SK-N-SH treated with all-trans-retinoic acid at 6 μM for 48 hours (cell line): ENCODE measurements around the gene SMARCAD1.
"Not testable (repeated sequence)": the region's sequence is repeated elsewhere in the genome, so short reads cannot be mapped to it uniquely, and the experiment has no call there.

Source experiments
- ATAC-seq: fragments of 200-7000 bp; cut with Tn5 transposase; 3 replicates; pipeline ENCODE4 v1.9.1; 2020; ENCODE audit warnings: mild to moderate bottlenecking, moderate library complexity
- ARNTL ChIP-seq: fragments of 450-650 bp; formaldehyde crosslinking; IDR thresholded peaks from 2 replicates; pipeline ENCODE4 v1.5.0; 2020; ENCODE audit warnings: low read depth, mild to moderate bottlenecking, moderate library complexity, borderline replicate concordance
- BACH2 ChIP-seq: fragments of 250-450 bp; sonication (Bioruptor Pico); IDR thresholded peaks from 2 replicates; pipeline ENCODE4 v1.9.0; 2021; ENCODE audit warnings: mild to moderate bottlenecking, borderline replicate concordance
- CREB5 ChIP-seq: fragments of 250-450 bp; sonication (Bioruptor Pico); IDR thresholded peaks from 2 replicates; pipeline ENCODE4 v1.5.1; 2020; ENCODE audit warnings: low read depth, mild to moderate bottlenecking, moderate library complexity
- CSDC2 ChIP-seq: fragments of 250-450 bp; sonication (Bioruptor Pico); IDR thresholded peaks from 2 replicates; pipeline ENCODE4 v1.5.0; 2020; ENCODE audit warnings: mild to moderate bottlenecking, moderate library complexity
- CSRNP3 ChIP-seq: fragments of 250-450 bp; sonication (Bioruptor Pico); IDR thresholded peaks from 2 replicates; pipeline ENCODE4 v1.5.1; 2021; ENCODE audit warnings: mild to moderate bottlenecking, moderate library complexity
- ESRRG ChIP-seq: fragments of 250-450 bp; sonication (Bioruptor Pico); IDR thresholded peaks from 2 replicates; pipeline ENCODE4 v1.6.1; 2021; ENCODE audit warnings: mild to moderate bottlenecking
- GLIS3 ChIP-seq: fragments of 250-450 bp; sonication (Bioruptor Pico); IDR thresholded peaks from 2 replicates; pipeline ENCODE4 v1.5.0; 2020; ENCODE audit warnings: mild to moderate bottlenecking, moderate library complexity
- ISL1 ChIP-seq: fragments of 250-450 bp; sonication (Bioruptor Pico); IDR thresholded peaks from 2 replicates; pipeline ENCODE4 v2.1.2; 2022; ENCODE audit warnings: mild to moderate bottlenecking, moderate library complexity
- OSR1 ChIP-seq: fragments of 250-450 bp; sonication (Bioruptor Pico); IDR thresholded peaks from 2 replicates; pipeline ENCODE4 v1.8.0; 2022; ENCODE audit warnings: moderate library complexity, mild to moderate bottlenecking, inconsistent platforms
- PATZ1 ChIP-seq: fragments of 250-450 bp; sonication (Bioruptor Pico); IDR thresholded peaks from 2 replicates; pipeline ENCODE4 v1.8.0; 2020; ENCODE audit warnings: mild to moderate bottlenecking, moderate library complexity, borderline replicate concordance
- POU6F1 ChIP-seq: fragments of 250-450 bp; sonication (Bioruptor Pico); IDR thresholded peaks from 2 replicates; pipeline ENCODE4 v1.8.0; 2021; ENCODE audit warnings: low read depth, mild to moderate bottlenecking, moderate library complexity, borderline replicate concordance
- PPARA ChIP-seq: fragments of 250-450 bp; sonication (Bioruptor Pico); IDR thresholded peaks from 2 replicates; pipeline ENCODE4 v1.5.0; 2020; ENCODE audit warnings: mild to moderate bottlenecking, borderline replicate concordance
- RARB ChIP-seq: fragments of 250-450 bp; sonication (Bioruptor Pico); IDR thresholded peaks from 2 replicates; pipeline ENCODE4 v1.8.0; 2021; ENCODE audit warnings: mild to moderate bottlenecking, moderate library complexity
- SNAI2 ChIP-seq: fragments of 250-450 bp; sonication (Bioruptor Pico); IDR thresholded peaks from 2 replicates; pipeline ENCODE4 v1.5.0; 2020; ENCODE audit warnings: mild to moderate bottlenecking, moderate library complexity
- TOX ChIP-seq: fragments of 250-450 bp; sonication (Bioruptor Pico); IDR thresholded peaks from 2 replicates; pipeline ENCODE4 v1.8.0; 2021; ENCODE audit warnings: mild to moderate bottlenecking, moderate library complexity, borderline replicate concordance
- TSHZ2 ChIP-seq: fragments of 250-450 bp; sonication (Bioruptor Pico); IDR thresholded peaks from 2 replicates; pipeline ENCODE4 v1.5.0; 2020; ENCODE audit warnings: mild to moderate bottlenecking, moderate library complexity
- ZC3H10 ChIP-seq: fragments of 250-450 bp; sonication (Bioruptor Pico); IDR thresholded peaks from 2 replicates; pipeline ENCODE4 v1.5.1; 2021; ENCODE audit warnings: mild to moderate bottlenecking, moderate library complexity
- ZFP3 ChIP-seq: fragments of 250-450 bp; sonication (Bioruptor Pico); IDR thresholded peaks from 2 replicates; pipeline ENCODE4 v1.5.0; 2020; ENCODE audit warnings: mild to moderate bottlenecking, moderate library complexity
- ZFP30 ChIP-seq: fragments of 450-650 bp; formaldehyde crosslinking; IDR thresholded peaks from 2 replicates; pipeline ENCODE4 v1.5.0; 2022; ENCODE audit warnings: mild to moderate bottlenecking, moderate library complexity
- ZNF565 ChIP-seq: fragments of 450-650 bp; formaldehyde crosslinking; conservative IDR thresholded peaks from 2 replicates; pipeline ENCODE4 v1.5.0; 2020; ENCODE audit warnings: low read depth, mild to moderate bottlenecking, moderate library complexity
- ZNF70 ChIP-seq: fragments of 450-650 bp; formaldehyde crosslinking; IDR thresholded peaks from 2 replicates; pipeline ENCODE4 v1.5.0; 2020; ENCODE audit warnings: mild to moderate bottlenecking, moderate library complexity
- ZNF8 ChIP-seq: fragments of 450-650 bp; formaldehyde crosslinking; IDR thresholded peaks from 2 replicates; pipeline ENCODE4 v1.5.0; 2020; ENCODE audit warnings: mild to moderate bottlenecking, moderate library complexity

SMARCAD1 gene

GRCh38 chr4:94319927-94320326 lies 112.3 kb downstream of the SMARCAD1 start:
- ATAC-seq: not testable (repeated sequence)

GRCh38 chr4:94325835-94326234 lies 118.2 kb downstream of the SMARCAD1 start:
- no peak for TF ChIP-seq ZNF565 (CRISPR knock-in tag)
- no peak for TF ChIP-seq ARNTL
- no peak for TF ChIP-seq TOX (CRISPR knock-in tag)
- no peak for TF ChIP-seq ZNF8
- no peak for TF ChIP-seq OSR1
- no peak for TF ChIP-seq CREB5 (CRISPR knock-in tag)
- no peak for TF ChIP-seq PPARA (CRISPR knock-in tag)
- TF ChIP-seq PATZ1: no peak
- TF ChIP-seq ZFP30 (CRISPR knock-in tag): no peak
- no peak for TF ChIP-seq ZFP3
- TF ChIP-seq CSRNP3 (CRISPR knock-in tag): no peak
- no peak for TF ChIP-seq POU6F1 (CRISPR knock-in tag)
- no peak for TF ChIP-seq RARB (CRISPR knock-in tag)
- TF ChIP-seq ZC3H10 (CRISPR knock-in tag): no peak
- no peak for TF ChIP-seq ISL1 (CRISPR knock-in tag)
- no peak for TF ChIP-seq TSHZ2
- no peak for TF ChIP-seq ESRRG (CRISPR knock-in tag)
- TF ChIP-seq BACH2 (CRISPR knock-in tag): no peak
- ATAC-seq: no peak

- TF ChIP-seq BACH2 (CRISPR knock-in tag): no peak
- no peak for TF ChIP-seq ARNTL
- TF ChIP-seq TSHZ2: no peak
- TF ChIP-seq POU6F1 (CRISPR knock-in tag): no peak
- TF ChIP-seq PPARA (CRISPR knock-in tag): no peak
- TF ChIP-seq ZC3H10 (CRISPR knock-in tag): no peak
- no peak for TF ChIP-seq ZNF8
- TF ChIP-seq ZNF70 (CRISPR knock-in tag): no peak
- TF ChIP-seq GLIS3 (CRISPR knock-in tag): no peak
- TF ChIP-seq CSDC2 (CRISPR knock-in tag): no peak
- no peak for TF ChIP-seq ISL1 (CRISPR knock-in tag)
- TF ChIP-seq TOX (CRISPR knock-in tag): no peak
- no peak for TF ChIP-seq SNAI2 (CRISPR knock-in tag)
- TF ChIP-seq PATZ1: no peak
- no peak for TF ChIP-seq RARB (CRISPR knock-in tag)
- no peak for TF ChIP-seq ZFP30 (CRISPR knock-in tag)
- TF ChIP-seq OSR1: no peak
- TF ChIP-seq ZFP3: no peak
- TF ChIP-seq, all 23 proteins: peak for 0
- ATAC-seq: no peak
Measured at GRCh38 chr4:94329933-94330332, 122.3 kb downstream of the SMARCAD1 start.
